Fibroblast of villous mesenchyme (primary cell): Measurements from ENCODE around the gene PVALB. TPM values are rescaled to one million over a fixed set of nuclear protein-coding genes. Genes with fewer than 3 reads are reported as not detected.

Experiments
- DNase-seq: peaks from one replicate; pipeline ENCODE4 v3.0.0-alpha.2; 2010; ENCODE audit warnings: low read depth
- H3K4me3 ChIP-seq: 2 replicates; pipeline ENCODE4 v1.5.1; 2011; ENCODE audit warnings: low read depth, mild to moderate bottlenecking, low read length
- CTCF ChIP-seq: IDR thresholded peaks from 2 replicates; pipeline ENCODE4 v1.5.1; 2012; ENCODE audit warnings: low read depth, mild to moderate bottlenecking, low read length; ENCODE audit not compliant: insufficient read depth
- total RNA-seq: library from RNA; depleted of rRNA; stranded (reverse); fragments of >200 nt; gene quantifications from 2 replicates; pipeline ENCODE4 v1.2.3, GENCODE V29; 2012

Gene PVALB
- total RNA-seq, 1 donor, result not detected

- no peak overlapping the region for H3K4me3 ChIP-seq
- DNase-seq, result peak; percentile 87
- peak; percentile 100 for TF ChIP-seq CTCF
These were observed 39.4 kb upstream of the PVALB start for GRCh38 chr22:36856121-36856791.

DNA sequence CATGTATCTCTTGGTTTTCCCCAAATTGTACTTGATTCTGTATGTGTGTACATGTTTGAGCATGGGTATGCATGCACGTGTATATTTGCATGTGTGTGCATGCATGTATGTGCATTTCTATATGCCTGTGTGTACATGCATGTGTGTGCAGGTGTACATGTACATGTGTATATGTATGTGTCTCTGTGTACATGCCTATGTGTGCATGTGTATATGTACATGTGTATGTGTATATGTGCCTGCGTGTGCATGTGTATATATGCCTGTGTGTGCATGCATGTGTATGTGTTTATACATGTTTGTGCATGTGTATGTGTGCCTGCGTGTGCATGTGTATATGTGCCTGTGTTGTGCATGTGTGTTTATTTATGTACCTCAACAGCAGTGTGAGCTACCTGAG, 38.6 kb upstream of the PVALB start:
- no peak overlapping the region for H3K4me3 ChIP-seq
- no peak for TF ChIP-seq CTCF
- no peak for DNase-seq

- H3K4me3 ChIP-seq, result no peak overlapping the region
- DNase-seq, result peak; percentile 41
These were observed 36.7 kb upstream of the PVALB start for GRCh38 chr22:36853407-36854099.

DNA sequence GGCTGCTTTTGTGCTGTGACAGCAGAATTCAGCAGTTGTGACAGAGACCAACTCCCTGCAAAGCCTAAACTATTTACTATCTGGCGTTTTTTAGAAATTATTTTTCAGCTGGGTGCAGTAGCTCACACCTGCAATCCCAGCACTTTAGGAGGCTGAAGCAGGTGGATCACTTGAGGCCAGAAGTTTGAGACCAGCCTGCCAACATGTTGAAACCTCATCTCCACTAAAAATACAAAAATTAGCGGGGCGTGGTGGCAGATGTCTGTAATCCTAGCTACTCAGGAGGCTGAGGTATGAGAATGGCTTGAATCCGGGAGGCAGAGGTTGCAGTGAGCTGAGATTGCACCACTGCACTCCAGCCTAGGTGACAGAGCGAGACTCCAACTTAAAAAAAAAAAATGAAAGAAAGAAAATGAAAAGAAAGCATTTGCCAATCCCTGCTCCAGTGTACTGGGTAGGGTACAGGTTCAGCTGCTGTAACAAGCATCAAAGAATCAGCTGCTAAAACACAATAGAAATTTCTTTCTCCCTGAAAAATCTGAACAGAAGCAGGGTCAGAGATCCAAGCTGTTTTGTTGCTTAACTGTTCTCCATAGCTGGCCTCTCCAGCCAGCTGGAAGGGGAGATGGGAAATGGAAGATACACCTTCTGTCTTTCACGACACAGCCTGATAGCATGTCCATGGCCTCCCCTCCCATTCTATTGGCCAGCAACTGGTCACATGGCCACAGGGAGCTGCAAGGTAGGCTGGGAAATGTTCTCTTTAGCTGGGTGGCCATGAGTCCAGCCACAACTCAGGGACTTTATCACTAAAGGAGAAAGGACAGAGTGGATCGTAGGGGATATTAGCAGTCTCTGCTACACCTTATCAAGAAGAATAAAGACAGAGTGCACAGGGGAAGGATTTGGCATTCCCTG, 35.5 kb upstream of the PVALB start:
- no peak overlapping the region for H3K4me3 ChIP-seq

More at GRCh38 chr22:36853407-36854099, 36.7 kb upstream of the PVALB start:
- peak; percentile 72 for TF ChIP-seq CTCF

GRCh38 chr22:36850682-36851081, 33.8 kb upstream of the PVALB start:
- DNase-seq, result no peak
- H3K4me3 ChIP-seq, result no peak overlapping the region
- no peak for TF ChIP-seq CTCF

More for the DNA sequence above, 35.5 kb upstream of the PVALB start:
- TF ChIP-seq CTCF, result no peak
- DNase-seq, result no peak

DNA sequence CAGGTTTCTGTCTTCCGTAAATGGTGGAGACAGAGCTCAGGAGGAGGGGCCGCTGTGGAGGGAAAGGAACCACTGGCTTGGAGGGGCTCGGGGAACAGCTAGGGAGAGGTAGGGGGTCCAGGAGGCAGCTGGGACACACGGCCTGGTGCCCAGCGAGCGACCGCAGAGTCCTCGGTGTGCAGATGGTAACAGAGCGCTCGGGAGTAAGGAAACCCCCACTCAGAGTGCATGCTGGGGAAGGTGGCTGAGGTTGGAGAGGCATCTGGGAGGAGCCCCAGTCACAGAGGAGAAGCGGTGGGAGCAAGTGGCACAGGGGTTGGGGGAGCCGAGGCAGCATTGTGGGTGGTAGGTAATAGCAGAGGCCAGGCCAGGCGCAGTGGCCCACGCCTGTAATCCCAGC, 33.2 kb upstream of the PVALB start:
- DNase-seq, result no peak
- TF ChIP-seq CTCF, result no peak
- H3K4me3 ChIP-seq, result no peak overlapping the region
